OCI-M1 (cell line): Measurements from ENCODE around the gene AVL9.
"Not testable (repeated sequence)": the region's sequence is repeated elsewhere in the genome, so short reads cannot be mapped to it uniquely, and the experiment has no call there.

Experiments
- DNase-seq: peaks from one replicate; lab custom pipeline; 2025; lab: John Stamatoyannopoulos, UW

Gene AVL9

DNA sequence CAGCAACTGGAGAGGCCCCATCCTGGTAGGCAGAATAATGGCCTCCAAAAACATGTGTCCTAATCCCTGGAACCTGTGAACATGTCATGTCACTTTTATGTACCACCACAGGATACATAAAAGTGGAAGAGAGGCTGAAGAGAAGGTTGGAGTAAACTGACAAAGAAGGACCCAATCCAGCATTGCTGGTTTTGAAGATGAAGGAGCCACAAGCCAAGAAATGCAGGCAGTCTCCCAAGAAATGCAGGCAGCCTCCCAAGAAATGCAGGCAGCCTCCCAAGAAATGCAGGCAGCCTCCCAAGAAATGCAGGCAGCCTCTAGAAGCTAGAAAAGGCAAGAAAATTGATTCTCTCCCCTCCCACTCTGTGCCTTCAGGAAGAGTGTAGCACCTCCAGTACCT lies 142.3 kb downstream of the AVL9 start:
- DNase-seq, result not testable (repeated sequence)
